Myocyte (in vitro differentiated cells): ENCODE measurements around the gene GSK3A. TPM values are rescaled to one million over a fixed set of nuclear protein-coding genes. Genes with fewer than 3 reads are reported as not detected.
A peak's percentile ranks its signal among the peaks of the same experiment; 100 is the strongest.

Experiments used
- DNase-seq: peaks from one replicate; pipeline ENCODE4 v3.0.0-alpha.2; 2012; ENCODE audit warnings: low read depth
- total RNA-seq: library from RNA; depleted of rRNA; stranded (reverse); fragments of >200 nt; gene quantifications from 2 replicates; pipeline ENCODE4 v1.2.3, GENCODE V29; 2014

GSK3A gene
- total RNA-seq, 1 donor from 2014 or later = 35.0 TPM

GRCh38 chr19:42201489-42202289 lies 40.7 kb downstream of the GSK3A start:
- DNase-seq = peak; percentile 24

GRCh38 chr19:42200116-42200715 lies 42.2 kb downstream of the GSK3A start:
- no peak for DNase-seq

DNA sequence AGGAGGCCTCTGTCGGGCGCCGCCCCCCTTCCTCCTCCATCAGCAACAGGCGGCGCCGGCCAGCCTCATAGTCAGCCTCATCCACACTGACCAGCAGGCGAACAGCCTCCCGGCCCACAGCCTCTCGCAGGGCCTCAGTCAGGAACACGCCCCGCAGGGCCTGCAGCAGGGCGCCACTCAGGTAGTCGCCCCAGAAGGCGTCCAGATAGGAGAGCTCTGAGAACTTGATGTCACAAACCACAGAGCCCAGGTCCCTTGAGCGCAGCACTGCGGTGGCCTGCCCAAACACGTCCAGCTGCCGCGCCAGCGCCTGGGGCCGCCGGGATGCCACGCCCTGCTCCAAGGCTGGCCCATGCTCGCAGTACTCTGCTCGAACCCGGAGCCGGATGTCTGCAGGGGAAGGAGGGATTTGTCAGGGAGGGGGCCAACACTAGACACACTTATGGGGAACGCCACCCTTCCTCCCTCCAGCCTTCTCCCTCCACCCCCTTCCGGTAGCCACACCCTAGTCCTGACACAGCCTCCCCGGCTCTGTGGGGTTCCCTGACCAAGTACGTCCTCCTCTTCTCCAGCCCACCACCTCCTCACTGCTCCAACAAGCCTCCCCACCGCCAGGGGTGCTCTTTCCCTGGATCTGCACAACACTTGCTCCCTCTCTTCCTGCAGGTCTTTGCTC lies 42.8 kb downstream of the GSK3A start:
- DNase-seq = no peak

GRCh38 chr19:42198676-42199439 lies 43.5 kb downstream of the GSK3A start:
- DNase-seq = no peak

GRCh38 chr19:42197375-42197817 lies 45.0 kb downstream of the GSK3A start:
- DNase-seq = no peak

- no peak for DNase-seq
These were observed 46.1 kb downstream of the GSK3A start for GRCh38 chr19:42196011-42197001.

DNA sequence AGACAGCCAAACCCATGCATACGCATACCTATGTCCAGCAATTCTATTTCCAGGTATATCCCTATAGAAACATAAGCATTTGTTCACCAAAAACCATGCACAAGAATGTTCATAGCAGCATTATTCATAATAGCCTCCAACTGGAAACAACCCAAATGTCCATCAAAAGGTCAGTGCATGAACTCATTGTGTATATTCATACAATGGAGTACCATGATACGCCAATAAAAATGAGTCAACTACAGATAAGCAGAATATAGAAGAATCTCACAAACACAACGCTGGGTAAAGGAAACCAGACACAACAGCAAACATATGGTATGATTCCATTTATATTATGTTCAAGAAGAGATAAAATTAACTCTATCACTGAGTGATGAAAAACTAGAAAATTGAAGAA lies 48.7 kb downstream of the GSK3A start:
- DNase-seq = no peak

DNA sequence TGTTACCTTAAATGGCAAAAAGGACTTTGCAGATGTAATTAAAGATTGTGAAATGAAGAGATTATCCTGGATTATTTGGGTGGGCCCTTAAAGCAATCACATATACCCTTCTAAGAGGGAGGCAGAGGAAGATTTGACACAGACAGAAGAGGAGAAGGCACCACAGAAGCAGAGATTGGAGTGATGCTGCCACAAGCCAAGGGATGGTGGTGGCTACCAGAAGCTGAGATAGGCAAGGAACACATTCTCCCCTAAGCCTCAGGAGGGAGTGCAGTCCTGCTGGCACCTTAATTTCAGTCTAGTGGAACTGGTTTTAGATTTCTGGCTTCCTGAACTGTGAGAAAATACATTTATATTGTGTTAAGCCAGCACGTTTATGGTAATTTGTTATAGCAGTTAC lies 49.1 kb downstream of the GSK3A start:
- no peak for DNase-seq

DNA sequence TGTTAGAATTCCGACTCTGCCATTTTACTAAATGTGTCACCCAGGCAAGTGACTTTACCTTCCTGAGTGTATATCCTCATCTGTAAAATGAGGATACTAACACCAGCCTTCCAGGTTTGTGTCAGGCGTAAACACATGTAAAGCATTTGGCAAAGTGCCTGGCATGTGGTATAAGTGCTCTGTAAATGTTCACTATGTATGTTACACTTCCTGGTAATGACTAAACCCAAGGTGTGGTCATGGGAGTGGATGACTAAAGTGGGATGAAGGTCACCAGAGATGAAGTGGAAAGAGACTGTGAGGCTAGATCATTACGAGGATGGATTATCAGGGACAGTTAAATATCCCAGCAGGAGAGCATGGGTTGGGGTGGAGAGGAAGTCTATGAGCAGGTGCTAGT lies 50.5 kb downstream of the GSK3A start:
- no peak for DNase-seq

GRCh38 chr19:42191330-42191729 lies 51.1 kb downstream of the GSK3A start:
- DNase-seq = no peak

DNA sequence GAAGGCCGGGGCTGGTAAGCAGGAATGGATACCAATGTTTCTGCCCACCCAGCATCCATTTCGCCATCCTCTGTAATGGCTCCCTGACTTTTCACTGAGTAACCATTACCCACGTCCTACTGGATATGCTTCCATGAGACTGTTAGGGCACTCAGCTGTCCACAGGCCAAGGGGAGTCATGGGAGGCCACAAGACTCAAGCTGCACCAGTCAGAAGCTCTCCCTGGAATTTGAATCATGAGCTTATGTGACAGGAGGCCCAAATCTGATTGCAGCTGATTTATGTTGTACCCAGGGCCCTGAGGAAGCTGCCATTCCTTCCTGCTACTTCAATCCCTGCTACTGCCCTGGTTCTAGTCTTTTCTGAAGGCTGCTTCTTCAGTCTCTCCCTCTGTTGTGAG lies 53.3 kb downstream of the GSK3A start:
- peak; percentile 76 for DNase-seq

GRCh38 chr19:42188665-42189064 lies 53.7 kb downstream of the GSK3A start:
- DNase-seq = no peak

DNA sequence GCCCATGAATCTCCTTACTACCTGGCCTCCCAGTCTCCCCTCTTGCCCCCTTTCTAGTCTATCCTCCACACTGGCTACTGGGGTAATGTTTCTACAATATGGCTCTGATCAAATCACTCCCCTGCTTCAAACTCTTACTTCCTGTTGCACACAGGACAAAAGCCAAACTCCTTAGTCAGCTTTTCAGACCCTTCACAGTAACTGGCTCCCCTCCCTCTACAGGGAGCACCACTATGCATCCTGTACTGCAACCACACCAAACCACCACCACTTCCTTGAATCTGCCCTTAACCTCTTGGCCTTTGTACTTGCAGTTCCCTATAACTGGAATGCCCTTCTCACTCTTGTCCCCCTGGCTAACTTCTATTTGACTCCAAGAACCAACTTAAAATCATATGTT lies 57.1 kb downstream of the GSK3A start:
- no peak for DNase-seq

DNA sequence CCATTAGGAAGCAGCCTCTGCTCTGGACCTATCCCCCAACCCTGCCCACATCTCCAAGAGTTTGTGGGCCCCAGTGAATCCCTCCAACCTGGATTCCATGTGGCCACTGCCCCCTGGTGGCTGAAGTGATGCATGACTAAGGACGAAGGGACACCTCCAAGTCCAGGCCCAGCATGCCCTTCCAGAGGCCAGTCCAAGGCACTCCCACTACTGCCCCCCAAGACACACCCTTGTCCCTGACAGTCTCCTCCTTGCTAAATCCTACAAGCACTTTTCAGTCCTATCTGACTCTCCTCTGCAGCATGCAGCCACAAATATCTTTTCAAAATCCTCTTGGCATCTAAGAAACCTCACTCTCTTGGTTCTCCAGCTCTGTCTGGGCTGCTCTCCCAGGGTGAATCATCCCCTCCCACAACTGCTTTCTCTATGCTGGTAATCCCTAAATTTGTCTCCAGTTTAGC lies 58.0 kb downstream of the GSK3A start:
- peak; percentile 94 for DNase-seq

Other genes starting within 250 kb of the GSK3A start
- gene ATP1A3, start 248.4 kb downstream of the GSK3A start, total RNA-seq = 0.26 and 0.56 TPM in 2 replicates
- 0.13 TPM in 1 of 2 replicates, not detected in the other for gene GRIK5, start 172.4 kb downstream of the GSK3A start, total RNA-seq
- gene ZNF574, start 166.4 kb downstream of the GSK3A start, total RNA-seq = 18.6 and 20.1 TPM in 2 replicates
- gene POU2F2, start 110.2 kb downstream of the GSK3A start, total RNA-seq = 0.03 TPM in 1 of 2 replicates, not detected in the other
- gene DEDD2, start 24.9 kb downstream of the GSK3A start, total RNA-seq = 26.3 and 34.5 TPM in 2 replicates
- 6.6 and 7.1 TPM in 2 replicates for gene ZNF526, start 22.3 kb downstream of the GSK3A start, total RNA-seq
- gene ERF, start 12.5 kb upstream of the GSK3A start, total RNA-seq = 44.6 and 55.2 TPM in 2 replicates
- 38.8 and 49.0 TPM in 2 replicates for gene CIC, start 26.6 kb upstream of the GSK3A start, total RNA-seq
- gene PRR19, start 59.5 kb upstream of the GSK3A start, total RNA-seq = 1.1 and 2.6 TPM in 2 replicates
- gene PAFAH1B3, start 60.0 kb upstream of the GSK3A start, total RNA-seq = 21.7 and 29.1 TPM in 2 replicates
- 1.6 TPM in 1 of 2 replicates, not detected in the other for gene TMEM145, start 70.7 kb upstream of the GSK3A start, total RNA-seq
- gene MEGF8, start 83.0 kb upstream of the GSK3A start, total RNA-seq = 24.6 and 29.5 TPM in 2 replicates
- not detected in 2 replicates for gene CNFN, start 147.7 kb upstream of the GSK3A start, total RNA-seq
- 1.5 and 3.7 TPM in 2 replicates for gene LIPE, start 184.8 kb upstream of the GSK3A start, total RNA-seq
- gene CXCL17, start 200.3 kb upstream of the GSK3A start, total RNA-seq = not detected in 2 replicates